Calu3 (cell line): ENCODE results near the gene EXOC2. TPM values are rescaled to one million over a fixed set of nuclear protein-coding genes. Genes with fewer than 3 reads are reported as not detected.

Experiments used
- BruUV-seq: library from RNA; stranded (reverse); fragments of 400-500 nt; replicated peaks from 2 replicates; lab custom pipeline; 2021; lab: Mats Ljungman, UMichigan
- CTCF ChIA-PET: fragments of 300-600 bp; sonication (Branson Sonifier 250); formaldehyde crosslinking; loops from one replicate; lab custom pipeline; 2022; ENCODE audit warnings: antibody characterized with exemption; lab: Charles Lee
- DNase-seq: peaks from one replicate; pipeline ENCODE4 v3.0.0; 2022
- H3K27ac Mint-ChIP-seq: one replicate; pipeline ENCODE4 v1.8.0; 2022; ENCODE audit warnings: mixed read lengths; ENCODE audit not compliant: unreplicated experiment
- H3K27me3 Mint-ChIP-seq: one replicate; pipeline ENCODE4 v1.8.0; 2022; ENCODE audit warnings: mixed read lengths; ENCODE audit not compliant: unreplicated experiment
- H3K36me3 Mint-ChIP-seq: one replicate; pipeline ENCODE4 v1.8.0; 2022; ENCODE audit warnings: mild to moderate bottlenecking, moderate library complexity, mixed read lengths; ENCODE audit not compliant: insufficient read depth, unreplicated experiment
- H3K4me1 Mint-ChIP-seq: one replicate; pipeline ENCODE4 v1.8.0; 2022; ENCODE audit warnings: mild to moderate bottlenecking, low read depth, mixed read lengths; ENCODE audit not compliant: unreplicated experiment
- H3K4me3 Mint-ChIP-seq: one replicate; pipeline ENCODE4 v1.8.0; 2022; ENCODE audit warnings: mild to moderate bottlenecking, low read depth, moderate library complexity, mixed read lengths; ENCODE audit not compliant: unreplicated experiment
- H3K9me3 Mint-ChIP-seq: one replicate; pipeline ENCODE4 v1.8.0; 2022; ENCODE audit warnings: low read depth, mixed read lengths; ENCODE audit not compliant: unreplicated experiment
- CTCF ChIP-seq: fragments of 200-600 bp; IDR thresholded peaks from one replicate; pipeline ENCODE4 v1.8.0; 2022; ENCODE audit warnings: antibody characterized with exemption; ENCODE audit not compliant: unreplicated experiment
- intact Hi-C: fragments of 100-400 bp; cut with micrococcal nuclease; formaldehyde crosslinking; loops from one replicate; pipeline ENCODE4 v1.10.0; 2022; ENCODE audit not compliant: unreplicated experiment
- total RNA-seq: library from RNA; stranded (reverse); gene quantifications from 2 replicates; pipeline ENCODE4 v1.2.3, GENCODE V29; 2022

EXOC2 gene
- total RNA-seq, 1 experiment from 2014 or later = 13.2 TPM

GRCh38 chr6:453152-453551 lies 239.8 kb downstream of the EXOC2 start:
- CTCF ChIA-PET = no interaction called here
- no peak for TF ChIP-seq CTCF

GRCh38 chr6:452301-453067 lies 240.5 kb downstream of the EXOC2 start:
- no peaks in the 10 kb centered on the region for H3K36me3 Mint-ChIP-seq
- intact Hi-C loops = no loop called here
- CTCF ChIA-PET = no interaction called here

More at GRCh38 chr6:453152-453551, 239.8 kb downstream of the EXOC2 start:
- H3K4me3 Mint-ChIP-seq = no peak overlapping the region
- no peaks in the 10 kb centered on the region for H3K9me3 Mint-ChIP-seq
- no peaks in the 10 kb centered on the region for H3K4me1 Mint-ChIP-seq
- no peak overlapping the region for H3K27ac Mint-ChIP-seq
- H3K27me3 Mint-ChIP-seq = peaks cover 12% of the 10 kb centered on the region
- no peak for DNase-seq
- H3K36me3 Mint-ChIP-seq = no peaks in the 10 kb centered on the region
- BruUV-seq = no TSS peak
- intact Hi-C loops = no loop called here

GRCh38 chr6:451847-452246 lies 241.1 kb downstream of the EXOC2 start:
- TF ChIP-seq CTCF = no peak
- H3K27me3 Mint-ChIP-seq = peaks cover 12% of the 10 kb centered on the region
- no peak overlapping the region for H3K27ac Mint-ChIP-seq
- no peak overlapping the region for H3K4me3 Mint-ChIP-seq
- no TSS peak for BruUV-seq
- DNase-seq = no peak
- no peaks in the 10 kb centered on the region for H3K36me3 Mint-ChIP-seq
- CTCF ChIA-PET = no interaction called here
- intact Hi-C loops = no loop called here
- no peaks in the 10 kb centered on the region for H3K9me3 Mint-ChIP-seq
- H3K4me1 Mint-ChIP-seq = no peaks in the 10 kb centered on the region

More at GRCh38 chr6:452301-453067, 240.5 kb downstream of the EXOC2 start:
- Mint-ChIP-seq H3K27ac (no peak overlapping the region), H3K4me3 (no peak overlapping the region), H3K9me3 (no peaks in the 10 kb centered on the region), H3K27me3 (peaks cover 12% of the 10 kb centered on the region), H3K4me1 (no peaks in the 10 kb centered on the region)
- BruUV-seq = no TSS peak
- no peak for DNase-seq
- TF ChIP-seq CTCF = no peak

GRCh38 chr6:451336-451735 lies 241.6 kb downstream of the EXOC2 start:
- Mint-ChIP-seq H3K9me3 (no peaks in the 10 kb centered on the region), H3K36me3 (no peaks in the 10 kb centered on the region), H3K27me3 (peaks cover 12% of the 10 kb centered on the region), H3K27ac (no peak overlapping the region), H3K4me1 (no peaks in the 10 kb centered on the region), H3K4me3 (no peak overlapping the region)
- CTCF ChIA-PET = no interaction called here
- DNase-seq = no peak
- no peak for TF ChIP-seq CTCF
- intact Hi-C loops = no loop called here
- no TSS peak for BruUV-seq
